PC-3 (cell line): Measurements from ENCODE around the gene LBHD2. TPM values are rescaled to one million over a fixed set of nuclear protein-coding genes. Genes with fewer than 3 reads are reported as not detected.

ENCODE experiments used
- ATAC-seq: fragments of 200-7000 bp; cut with Tn5 transposase; 2 replicates; pipeline ENCODE4 v1.9.1; 2020; ENCODE audit warnings: mild to moderate bottlenecking, moderate library complexity
- BruUV-seq: library from RNA; stranded (reverse); fragments of 400-500 nt; replicated peaks from 2 replicates; lab custom pipeline; 2021; lab: Mats Ljungman, UMichigan
- CTCF ChIA-PET: fragments of 300-600 bp; sonication (Branson Sonifier 250); formaldehyde crosslinking; loops from one replicate; lab custom pipeline; 2022; ENCODE audit warnings: antibody characterized with exemption; lab: Charles Lee
- POLR2A ChIA-PET: fragments of 300-600 bp; sonication (Branson Sonifier 250); formaldehyde crosslinking; loops from one replicate; lab custom pipeline; 2022; ENCODE audit warnings: antibody characterized with exemption; ENCODE audit not compliant: unreplicated experiment; lab: Charles Lee
- DNase-seq: peaks from one replicate; pipeline ENCODE4 v3.0.0-alpha.2; 2015
- H2AFZ ChIP-seq: fragments of 300-600 bp; sonication (generic); 2 replicates; pipeline ENCODE4 v1.6.0; 2016; ENCODE audit warnings: antibody characterized with exemption, low read length
- H3F3A ChIP-seq: fragments of 300-600 bp; sonication (generic); one replicate; pipeline ENCODE4 v1.6.0; 2017; ENCODE audit warnings: antibody characterized with exemption, low read length, control low read depth, mild to moderate bottlenecking; ENCODE audit not compliant: unreplicated experiment
- H3K27ac ChIP-seq: fragments of 300-600 bp; sonication (generic); 2 replicates; pipeline ENCODE4 v1.5.1; 2016; ENCODE audit warnings: mild to moderate bottlenecking, low read length
- H3K27me3 ChIP-seq: fragments of 300-600 bp; sonication (generic); 2 replicates; pipeline ENCODE4 v1.6.1; 2016; ENCODE audit warnings: low read length, mixed read lengths
- H3K36me3 ChIP-seq: fragments of 300-600 bp; sonication (generic); 2 replicates; pipeline ENCODE4 v1.6.1; 2016; ENCODE audit warnings: low read depth, mixed run types, low read length, mixed read lengths
- H3K4me1 ChIP-seq: fragments of 300-600 bp; sonication (generic); 2 replicates; pipeline ENCODE4 v1.5.1; 2016; ENCODE audit warnings: low read length; ENCODE audit not compliant: insufficient read depth
- H3K4me2 ChIP-seq: fragments of 300-600 bp; sonication (generic); 2 replicates; pipeline ENCODE4 v1.6.0; 2016; ENCODE audit warnings: low read length
- H3K4me3 ChIP-seq: fragments of 300-600 bp; sonication (generic); 2 replicates; pipeline ENCODE4 v1.5.1; 2016; ENCODE audit warnings: mild to moderate bottlenecking, low read length, mixed read lengths
- H3K79me2 ChIP-seq: fragments of 300-600 bp; sonication (generic); 2 replicates; pipeline ENCODE4 v1.6.1; 2017; ENCODE audit warnings: low read length, mixed read lengths
- H3K9ac ChIP-seq: fragments of 300-600 bp; sonication (generic); 2 replicates; pipeline ENCODE4 v1.6.0; 2016; ENCODE audit warnings: mild to moderate bottlenecking, low read length
- H3K9me2 ChIP-seq: fragments of 300-600 bp; sonication (generic); replicated peaks from 2 replicates; pipeline ENCODE4 v1.6.1; 2016; ENCODE audit warnings: mixed run types, low read length, mixed read lengths
- H3K9me3 ChIP-seq: fragments of 300-600 bp; sonication (generic); 2 replicates; pipeline ENCODE4 v1.6.1; 2016; ENCODE audit warnings: low read length, mixed read lengths
- H4K20me1 ChIP-seq: fragments of 300-600 bp; sonication (generic); 2 replicates; pipeline ENCODE4 v1.6.1; 2016; ENCODE audit warnings: low read length, mixed read lengths
- EZH2 ChIP-seq: fragments of 300-600 bp; sonication (generic); IDR thresholded peaks from one replicate; pipeline ENCODE4 v1.6.1; 2017; ENCODE audit warnings: antibody characterized with exemption, mild to moderate bottlenecking, low read length; ENCODE audit not compliant: unreplicated experiment
- EZH2phosphoT487 ChIP-seq: fragments of 300-600 bp; sonication (generic); IDR thresholded peaks from 2 replicates; pipeline ENCODE4 v1.6.1; 2018; ENCODE audit warnings: mild to moderate bottlenecking, antibody characterized with exemption, low read length, borderline replicate concordance
- intact Hi-C: fragments of 100-400 bp; cut with micrococcal nuclease; formaldehyde crosslinking; loops from 2 replicates; pipeline ENCODE4 v1.9.0; 2023
- total RNA-seq: library from RNA; depleted of rRNA; stranded (reverse); fragments of >200 nt; gene quantifications from 2 replicates; pipeline ENCODE4 v1.2.3, GENCODE V29; 2014
- TF ChIP-seq, protein P1 (sequence below): fragments of 300-600 bp; sonication (generic); conservative IDR thresholded peaks from 2 replicates; pipeline ENCODE4 v1.5.1; 2017; ENCODE audit warnings: antibody characterized with exemption, low read depth, mild to moderate bottlenecking, low read length

LBHD2 gene
- total RNA-seq, 1 experiment from 2014 or later: not detected

GRCh38 chr14:103095210-103095778, 11.3 kb downstream of the LBHD2 start:
- CTCF ChIA-PET: no interaction called here
- ATAC-seq: no peak
- Histone ChIP-seq H3K9me2 (no peaks in the 10 kb centered on the region), H3K4me3 (no peak overlapping the region), H3K4me2 (no peak overlapping the region), H3K27ac (no peak overlapping the region), H3K27me3 (no peaks in the 10 kb centered on the region), H3K9me3 (no peaks in the 10 kb centered on the region), H3F3A (no peaks in the 10 kb centered on the region), H3K36me3 (no peaks in the 10 kb centered on the region), H4K20me1 (no peaks in the 10 kb centered on the region), H2AFZ (no peak overlapping the region), H3K4me1 (no peaks in the 10 kb centered on the region; the same call in 1 of the 2 replicates), H3K79me2 (no peaks in the 10 kb centered on the region), H3K9ac (no peak overlapping the region)
- no peak for DNase-seq
- BruUV-seq: no TSS peak
- intact Hi-C loops: no loop called here
- POLR2A ChIA-PET: no interaction called here
- TF ChIP-seq, protein P1, sequence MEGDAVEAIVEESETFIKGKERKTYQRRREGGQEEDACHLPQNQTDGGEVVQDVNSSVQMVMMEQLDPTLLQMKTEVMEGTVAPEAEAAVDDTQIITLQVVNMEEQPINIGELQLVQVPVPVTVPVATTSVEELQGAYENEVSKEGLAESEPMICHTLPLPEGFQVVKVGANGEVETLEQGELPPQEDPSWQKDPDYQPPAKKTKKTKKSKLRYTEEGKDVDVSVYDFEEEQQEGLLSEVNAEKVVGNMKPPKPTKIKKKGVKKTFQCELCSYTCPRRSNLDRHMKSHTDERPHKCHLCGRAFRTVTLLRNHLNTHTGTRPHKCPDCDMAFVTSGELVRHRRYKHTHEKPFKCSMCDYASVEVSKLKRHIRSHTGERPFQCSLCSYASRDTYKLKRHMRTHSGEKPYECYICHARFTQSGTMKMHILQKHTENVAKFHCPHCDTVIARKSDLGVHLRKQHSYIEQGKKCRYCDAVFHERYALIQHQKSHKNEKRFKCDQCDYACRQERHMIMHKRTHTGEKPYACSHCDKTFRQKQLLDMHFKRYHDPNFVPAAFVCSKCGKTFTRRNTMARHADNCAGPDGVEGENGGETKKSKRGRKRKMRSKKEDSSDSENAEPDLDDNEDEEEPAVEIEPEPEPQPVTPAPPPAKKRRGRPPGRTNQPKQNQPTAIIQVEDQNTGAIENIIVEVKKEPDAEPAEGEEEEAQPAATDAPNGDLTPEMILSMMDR: no peak

DNA sequence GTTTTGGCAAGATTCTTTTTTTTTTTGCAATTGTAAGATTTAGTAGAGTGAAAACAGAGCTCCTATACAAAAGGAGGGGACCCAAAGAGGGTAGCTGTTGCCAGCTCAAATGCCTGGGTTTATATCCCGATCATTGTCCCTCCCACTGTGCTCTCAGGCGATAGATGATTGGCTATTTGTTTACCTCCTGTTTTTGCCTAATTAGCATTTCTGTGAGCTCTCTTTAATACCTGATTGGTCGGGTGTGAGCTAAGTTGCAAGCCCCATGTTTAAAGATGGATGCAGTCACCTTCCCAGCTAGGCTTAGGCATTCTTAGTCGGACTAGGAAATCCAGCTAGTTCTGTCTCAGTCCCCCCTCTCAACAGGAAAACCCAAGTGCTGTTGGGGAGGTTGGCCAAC, 12.4 kb downstream of the LBHD2 start:
- no peaks in the 10 kb centered on the region for H3K27me3 ChIP-seq
- ChIA-PET POLR2A (interaction anchor here (0.6 kb wide), 1 partner anchor 10 kb away, joined by 11 read pairs; no protein-coding TSS in a partner anchor), CTCF (interaction anchor here (0.6 to 0.7 kb wide), 2 partner anchors 10 kb away, joined by 3 to 4 read pairs; no protein-coding TSS in a partner anchor)
- no TSS peak for BruUV-seq
- H3K4me2 ChIP-seq: no peak overlapping the region
- H3K27ac ChIP-seq: no peak overlapping the region
- no peak overlapping the region for H3K4me3 ChIP-seq
- no peak overlapping the region for H2AFZ ChIP-seq
- no peak overlapping the region for H3K9ac ChIP-seq
- intact Hi-C loops: no loop called here
- H3K36me3 ChIP-seq: no peaks in the 10 kb centered on the region
- H3K79me2 ChIP-seq: no peaks in the 10 kb centered on the region
- ATAC-seq (no peak), DNase-seq (no peak)
- H4K20me1 ChIP-seq: no peaks in the 10 kb centered on the region
- H3K9me3 ChIP-seq: no peaks in the 10 kb centered on the region
- H3F3A ChIP-seq: no peaks in the 10 kb centered on the region
- no peak for TF ChIP-seq EZH2phosphoT487
- TF ChIP-seq, protein P1: no peak
- no peak for TF ChIP-seq EZH2
- H3K9me2 ChIP-seq: no peaks in the 10 kb centered on the region
- no peaks in the 10 kb centered on the region for H3K4me1 ChIP-seq

DNA sequence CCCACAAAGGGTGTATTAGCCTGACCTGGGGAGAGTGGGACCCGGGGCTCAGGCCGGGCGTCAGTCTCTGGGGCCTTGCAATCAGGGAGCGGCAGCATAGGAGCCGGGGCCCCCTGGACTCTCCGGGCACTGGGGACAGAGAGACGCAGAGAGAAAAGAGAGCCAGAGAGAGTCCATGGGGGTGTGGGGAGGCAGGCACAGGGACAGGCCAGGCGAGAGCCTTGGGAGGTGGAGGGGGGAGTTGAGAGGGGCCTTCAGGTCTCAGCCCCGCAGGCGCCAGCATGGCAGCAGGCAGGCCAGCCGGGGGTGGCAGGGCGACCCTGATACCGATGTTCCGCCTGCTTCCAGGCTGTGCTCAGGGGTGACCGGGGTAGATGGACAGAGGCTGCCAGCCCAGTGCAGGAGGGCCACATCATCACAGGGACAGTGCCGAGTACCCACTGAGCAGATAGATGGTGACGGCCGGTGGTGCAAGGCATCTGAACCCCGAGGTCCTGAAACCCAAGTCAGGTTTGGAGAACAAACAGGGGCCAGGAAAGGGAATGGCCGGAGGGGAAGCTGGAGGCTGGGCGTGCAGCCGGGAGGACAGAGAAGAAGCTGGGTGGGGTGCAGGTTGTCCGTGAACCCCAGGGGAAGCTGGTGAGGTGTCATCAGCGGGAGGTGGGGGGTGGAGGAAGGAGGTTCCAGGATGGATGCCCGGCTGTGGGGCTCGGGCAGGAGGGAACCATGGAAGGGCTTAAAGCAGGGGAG, 13.4 kb downstream of the LBHD2 start:
- H3K27me3 ChIP-seq: no peaks in the 10 kb centered on the region
- no peak overlapping the region for H3K4me3 ChIP-seq
- no TSS peak for BruUV-seq
- TF ChIP-seq EZH2: no peak
- TF ChIP-seq, protein P1: no peak
- TF ChIP-seq EZH2phosphoT487: no peak
- ChIA-PET POLR2A (no interaction called here), CTCF (no interaction called here)
- no peak overlapping the region for H3K27ac ChIP-seq
- H3F3A ChIP-seq: no peaks in the 10 kb centered on the region
- DNase-seq (no peak), ATAC-seq (no peak)
- no peaks in the 10 kb centered on the region for H4K20me1 ChIP-seq
- no peaks in the 10 kb centered on the region for H3K79me2 ChIP-seq
- H3K9me3 ChIP-seq: no peaks in the 10 kb centered on the region
- no peak overlapping the region for H3K4me2 ChIP-seq
- H3K36me3 ChIP-seq: no peaks in the 10 kb centered on the region
- intact Hi-C loops: no loop called here
- H2AFZ ChIP-seq: no peak overlapping the region
- no peaks in the 10 kb centered on the region for H3K4me1 ChIP-seq
- H3K9me2 ChIP-seq: no peaks in the 10 kb centered on the region
- H3K9ac ChIP-seq: no peak overlapping the region
